ENCODE data around the gene GNG12.
A peak's percentile ranks its signal among the peaks of the same experiment; 100 is the strongest.

Gene GNG12

GRCh38 chr1:67832737-67833601, at the start of gene GNG12:
Gene GNG12, minus strand, starts transcription at chr1:67833467. Its CDS starts 125,781 bp downstream, at chr1:67707686.
- Histone ChIP-seq H3K4me3 (ENCODE audit: low read depth in 1 of 5, low read length in 5 of 5) (peak within 1 kb of the TSS; percentile 83 to 92 (median 91)), H3K27ac (ENCODE audit: low read depth, low read length) (peak within 1 kb of the TSS; percentile 84), H3K4me1 (ENCODE audit: control insufficient read depth in 5 of 5, insufficient read depth in 5 of 5, low read length in 5 of 5) (peaks cover 0 to 39% (median 22%) of the 10 kb centered on the region in 5 donors), H3K27me3 (ENCODE audit: control insufficient read depth in 5 of 5, insufficient read depth in 4 of 5, low read length in 5 of 5) (no peaks in the 10 kb centered on the region), H3K36me3 (ENCODE audit: control insufficient read depth in 5 of 5, insufficient read depth in 5 of 5, low read length in 5 of 5) (no peaks in the 10 kb centered on the region), H3K9ac (ENCODE audit: low read length in 5 of 5) (peak within 1 kb of the TSS; percentile 32 to 96 (median 90)), H3K9me3 (ENCODE audit: control insufficient read depth in 5 of 5, low read length in 5 of 5) (no peaks in the 10 kb centered on the region)

DNA sequence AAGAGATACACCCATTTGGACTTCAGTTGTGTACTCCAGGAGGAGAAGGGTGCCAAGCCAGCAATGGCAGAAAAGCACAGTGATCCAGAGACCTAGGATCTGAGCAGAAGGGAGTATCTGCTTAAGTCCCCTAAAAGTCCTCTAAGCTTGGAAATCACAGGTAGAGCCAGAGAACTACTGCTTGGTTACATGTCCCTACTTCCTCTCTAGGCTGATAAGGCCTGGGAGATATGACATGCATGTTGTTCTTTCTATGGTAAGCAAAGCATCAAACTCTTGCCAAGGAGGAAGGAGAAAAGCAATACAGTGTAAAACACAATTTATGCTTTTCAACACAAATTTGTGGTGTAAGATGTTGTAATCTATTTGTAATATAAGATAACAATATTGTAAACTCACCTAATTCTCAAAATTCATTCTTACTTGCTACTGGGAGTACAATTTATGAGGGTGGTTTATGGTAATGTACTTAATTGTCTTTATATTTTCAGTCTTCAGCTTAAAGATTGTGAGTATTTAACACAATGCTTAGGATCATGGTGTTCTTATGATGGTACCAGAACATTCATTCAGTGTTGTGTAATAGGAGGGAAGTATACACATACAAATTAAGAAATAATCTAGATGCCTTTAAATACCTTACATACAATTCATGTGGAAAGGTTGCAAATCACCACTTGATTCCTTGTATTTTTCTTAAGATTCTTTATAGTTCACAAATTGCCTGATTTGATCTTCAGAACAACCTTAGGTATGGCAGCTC, 49.1 kb upstream of the GNG12 start:
- no peaks in the 10 kb centered on the region for H3K27me3 ChIP-seq (ENCODE audit: control insufficient read depth in 5 of 5, insufficient read depth in 4 of 5, low read length in 5 of 5)
- H3K9me3 ChIP-seq (ENCODE audit: control insufficient read depth in 5 of 5, low read length in 5 of 5): no peaks in the 10 kb centered on the region
- no peaks in the 10 kb centered on the region for H3K4me1 ChIP-seq (ENCODE audit: control insufficient read depth in 5 of 5, insufficient read depth in 5 of 5, low read length in 5 of 5)
- H3K27ac ChIP-seq (ENCODE audit: low read depth, low read length): no peak overlapping the region
- no peaks in the 10 kb centered on the region for H3K36me3 ChIP-seq (ENCODE audit: control insufficient read depth in 5 of 5, insufficient read depth in 5 of 5, low read length in 5 of 5)
- no peak overlapping the region for H3K9ac ChIP-seq (ENCODE audit: low read length in 5 of 5)
- H3K4me3 ChIP-seq (ENCODE audit: low read depth in 1 of 5, low read length in 5 of 5): no peak overlapping the region

DNA sequence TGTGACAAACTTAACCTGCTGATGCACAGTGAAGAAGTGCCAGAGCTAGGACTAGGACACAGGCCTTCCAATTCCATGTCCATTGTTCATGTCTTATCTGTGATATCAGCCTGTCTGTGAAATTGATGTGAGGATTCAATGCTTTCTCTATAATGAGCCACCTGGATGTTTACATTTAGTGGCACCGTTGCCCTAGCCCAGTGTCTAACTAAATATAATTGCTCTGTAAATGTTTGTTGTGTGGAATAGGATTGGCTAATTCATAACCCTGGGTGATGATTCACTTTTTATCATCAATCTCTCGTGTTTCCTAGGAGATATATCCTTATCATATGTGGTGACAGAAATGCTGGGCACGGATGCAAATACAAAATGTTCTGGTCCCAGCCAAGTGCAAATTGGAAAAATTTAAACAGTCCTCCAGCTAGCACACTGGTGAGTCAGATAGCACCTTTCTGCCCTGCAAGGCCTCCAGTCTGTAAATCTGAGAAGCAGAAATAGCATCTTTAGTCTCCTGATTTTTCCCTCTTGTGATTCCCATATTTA, 46.9 kb upstream of the GNG12 start:
- H3K27me3 ChIP-seq (ENCODE audit: control insufficient read depth in 5 of 5, insufficient read depth in 4 of 5, low read length in 5 of 5): no peaks in the 10 kb centered on the region
- H3K4me3 ChIP-seq (ENCODE audit: low read depth in 1 of 5, low read length in 5 of 5): no peak overlapping the region
- H3K36me3 ChIP-seq (ENCODE audit: control insufficient read depth in 5 of 5, insufficient read depth in 5 of 5, low read length in 5 of 5): no peaks in the 10 kb centered on the region
- H3K27ac ChIP-seq (ENCODE audit: low read depth, low read length): no peak overlapping the region
- H3K9me3 ChIP-seq (ENCODE audit: control insufficient read depth in 5 of 5, low read length in 5 of 5): no peaks in the 10 kb centered on the region
- H3K9ac ChIP-seq (ENCODE audit: low read length in 5 of 5): no peak overlapping the region
- no peaks in the 10 kb centered on the region for H3K4me1 ChIP-seq (ENCODE audit: control insufficient read depth in 5 of 5, insufficient read depth in 5 of 5, low read length in 5 of 5)

- Histone ChIP-seq H3K36me3 (ENCODE audit: control insufficient read depth in 5 of 5, insufficient read depth in 5 of 5, low read length in 5 of 5) (no peaks in the 10 kb centered on the region), H3K27me3 (ENCODE audit: control insufficient read depth in 5 of 5, insufficient read depth in 4 of 5, low read length in 5 of 5) (no peaks in the 10 kb centered on the region), H3K4me3 (ENCODE audit: low read depth in 1 of 5, low read length in 5 of 5) (no peak overlapping the region), H3K4me1 (ENCODE audit: control insufficient read depth in 5 of 5, insufficient read depth in 5 of 5, low read length in 5 of 5) (no peaks in the 10 kb centered on the region), H3K9me3 (ENCODE audit: control insufficient read depth in 5 of 5, low read length in 5 of 5) (peaks cover 0 to 4% (median 3%) of the 10 kb centered on the region in 5 donors), H3K9ac (ENCODE audit: low read length in 5 of 5) (no peak overlapping the region), H3K27ac (ENCODE audit: low read depth, low read length) (no peak overlapping the region)
Measured at GRCh38 chr1:67879485-67879884, 46.2 kb upstream of the GNG12 start.

DNA sequence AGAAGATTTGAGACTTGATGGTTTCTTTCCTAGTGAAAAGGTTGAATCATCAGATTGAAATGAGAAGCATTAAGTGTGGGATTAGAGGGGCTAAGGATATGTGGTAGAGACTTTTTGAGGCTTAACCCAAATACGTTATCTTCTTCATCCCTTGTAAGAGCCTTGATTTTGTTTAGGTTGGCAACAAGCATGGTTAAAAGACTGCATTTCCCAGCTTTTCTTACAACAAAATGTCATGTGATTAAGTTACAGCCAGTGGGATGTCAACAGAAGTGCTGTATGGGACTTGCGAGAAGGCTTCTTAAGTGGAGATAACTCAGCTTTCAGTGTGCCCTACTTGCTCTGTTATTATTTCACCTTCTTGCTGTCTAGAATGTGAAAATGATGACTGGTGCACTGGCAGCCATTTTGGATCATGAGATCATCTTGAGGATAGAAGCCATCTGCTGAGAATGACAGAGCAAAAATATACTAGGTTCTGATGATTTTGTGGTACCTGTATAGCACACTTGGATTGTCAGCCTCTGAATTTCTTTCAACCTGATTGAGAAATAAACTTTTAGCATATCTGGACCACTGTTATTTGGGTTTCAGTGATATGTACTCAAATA, 41.3 kb upstream of the GNG12 start:
- no peak overlapping the region for H3K27ac ChIP-seq (ENCODE audit: low read depth, low read length)
- no peak overlapping the region for H3K4me3 ChIP-seq (ENCODE audit: low read depth in 1 of 5, low read length in 5 of 5)
- H3K4me1 ChIP-seq (ENCODE audit: control insufficient read depth in 5 of 5, insufficient read depth in 5 of 5, low read length in 5 of 5): peaks cover 0 to 8% (median 0%) of the 10 kb centered on the region in 5 donors
- no peaks in the 10 kb centered on the region for H3K36me3 ChIP-seq (ENCODE audit: control insufficient read depth in 5 of 5, insufficient read depth in 5 of 5, low read length in 5 of 5)
- no peak overlapping the region for H3K9ac ChIP-seq (ENCODE audit: low read length in 5 of 5)
- peaks cover 0 to 6% (median 5%) of the 10 kb centered on the region in 5 donors for H3K9me3 ChIP-seq (ENCODE audit: control insufficient read depth in 5 of 5, low read length in 5 of 5)
- H3K27me3 ChIP-seq (ENCODE audit: control insufficient read depth in 5 of 5, insufficient read depth in 4 of 5, low read length in 5 of 5): no peaks in the 10 kb centered on the region

- Histone ChIP-seq H3K4me1 (ENCODE audit: control insufficient read depth in 5 of 5, insufficient read depth in 5 of 5, low read length in 5 of 5) (peaks cover 0 to 8% (median 0%) of the 10 kb centered on the region in 5 donors), H3K36me3 (ENCODE audit: control insufficient read depth in 5 of 5, insufficient read depth in 5 of 5, low read length in 5 of 5) (no peaks in the 10 kb centered on the region), H3K9ac (ENCODE audit: low read length in 5 of 5) (no peak overlapping the region), H3K27me3 (ENCODE audit: control insufficient read depth in 5 of 5, insufficient read depth in 4 of 5, low read length in 5 of 5) (no peaks in the 10 kb centered on the region), H3K4me3 (ENCODE audit: low read depth in 1 of 5, low read length in 5 of 5) (no peak overlapping the region), H3K27ac (ENCODE audit: low read depth, low read length) (no peak overlapping the region), H3K9me3 (ENCODE audit: control insufficient read depth in 5 of 5, low read length in 5 of 5) (no peaks in the 10 kb centered on the region)
Measured at GRCh38 chr1:67869233-67869632, 36.0 kb upstream of the GNG12 start.

DNA sequence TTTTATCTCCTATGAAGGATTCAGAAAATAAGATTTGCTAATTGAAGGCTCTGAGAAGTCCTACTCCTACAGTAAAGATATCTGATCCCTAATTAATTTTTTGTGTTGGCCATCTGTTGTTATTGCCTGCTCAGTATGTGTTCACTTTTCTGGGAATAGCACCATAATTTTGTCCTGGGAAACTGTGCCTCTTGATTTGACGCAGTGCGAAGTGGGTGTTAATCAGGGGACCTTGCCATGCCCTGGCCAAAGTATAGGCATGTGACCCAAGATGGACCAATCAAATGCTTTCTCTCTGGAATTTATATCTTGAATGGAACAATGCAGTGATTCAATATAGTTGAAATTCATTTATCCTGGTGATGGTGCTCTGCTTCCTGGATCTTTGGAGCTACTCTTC, 30.4 kb upstream of the GNG12 start:
- no peaks in the 10 kb centered on the region for H3K9me3 ChIP-seq (ENCODE audit: control insufficient read depth in 5 of 5, low read length in 5 of 5)
- no peaks in the 10 kb centered on the region for H3K36me3 ChIP-seq (ENCODE audit: control insufficient read depth in 5 of 5, insufficient read depth in 5 of 5, low read length in 5 of 5)
- no peak overlapping the region for H3K9ac ChIP-seq (ENCODE audit: low read length in 5 of 5)

DNA sequence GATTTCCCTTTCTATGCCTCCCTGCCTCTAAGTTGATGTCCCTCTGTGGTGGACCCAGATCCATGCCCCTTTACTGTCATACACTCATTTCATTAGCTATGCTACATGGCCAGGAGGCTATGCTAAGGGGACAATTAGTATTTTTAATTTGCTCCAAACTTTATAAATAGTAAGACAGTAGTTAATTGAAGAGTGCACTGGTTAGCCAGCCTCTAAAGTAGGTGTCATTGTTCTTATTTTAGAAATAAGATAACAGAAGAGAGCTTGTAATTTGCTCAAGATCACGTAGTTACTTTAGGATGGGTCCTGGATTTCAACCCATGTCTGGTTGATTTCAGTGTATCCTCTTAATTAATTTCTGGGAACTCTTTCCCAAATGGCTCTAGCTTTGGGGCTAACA, 29.4 kb upstream of the GNG12 start:
- H3K9me3 ChIP-seq (ENCODE audit: control insufficient read depth in 5 of 5, low read length in 5 of 5): no peaks in the 10 kb centered on the region
- H3K36me3 ChIP-seq (ENCODE audit: control insufficient read depth in 5 of 5, insufficient read depth in 5 of 5, low read length in 5 of 5): no peaks in the 10 kb centered on the region
- no peak overlapping the region for H3K4me3 ChIP-seq (ENCODE audit: low read depth in 1 of 5, low read length in 5 of 5)
- no peak overlapping the region for H3K27ac ChIP-seq (ENCODE audit: low read depth, low read length)
- no peaks in the 10 kb centered on the region for H3K27me3 ChIP-seq (ENCODE audit: control insufficient read depth in 5 of 5, insufficient read depth in 4 of 5, low read length in 5 of 5)
- no peak overlapping the region for H3K9ac ChIP-seq (ENCODE audit: low read length in 5 of 5)
- no peaks in the 10 kb centered on the region for H3K4me1 ChIP-seq (ENCODE audit: control insufficient read depth in 5 of 5, insufficient read depth in 5 of 5, low read length in 5 of 5)

More for the DNA sequence above, 30.4 kb upstream of the GNG12 start:
- Histone ChIP-seq H3K4me3 (ENCODE audit: low read depth in 1 of 5, low read length in 5 of 5) (no peak overlapping the region), H3K4me1 (ENCODE audit: control insufficient read depth in 5 of 5, insufficient read depth in 5 of 5, low read length in 5 of 5) (no peaks in the 10 kb centered on the region), H3K27ac (ENCODE audit: low read depth, low read length) (no peak overlapping the region), H3K27me3 (ENCODE audit: control insufficient read depth in 5 of 5, insufficient read depth in 4 of 5, low read length in 5 of 5) (no peaks in the 10 kb centered on the region)

- Histone ChIP-seq H3K4me3 (ENCODE audit: low read depth in 1 of 5, low read length in 5 of 5) (no peak overlapping the region), H3K27ac (ENCODE audit: low read depth, low read length) (no peak overlapping the region), H3K4me1 (ENCODE audit: control insufficient read depth in 5 of 5, insufficient read depth in 5 of 5, low read length in 5 of 5) (no peaks in the 10 kb centered on the region), H3K9me3 (ENCODE audit: control insufficient read depth in 5 of 5, low read length in 5 of 5) (no peaks in the 10 kb centered on the region), H3K36me3 (ENCODE audit: control insufficient read depth in 5 of 5, insufficient read depth in 5 of 5, low read length in 5 of 5) (no peaks in the 10 kb centered on the region), H3K27me3 (ENCODE audit: control insufficient read depth in 5 of 5, insufficient read depth in 4 of 5, low read length in 5 of 5) (no peaks in the 10 kb centered on the region), H3K9ac (ENCODE audit: low read length in 5 of 5) (no peak overlapping the region)
Measured at GRCh38 chr1:67861856-67862516, 28.7 kb upstream of the GNG12 start.

Measured in subcutaneous abdominal adipose tissue (tissue), 5 donors.